Panc1 (cell line): ENCODE measurements around the gene NTSR2.

Experiments used
- CTCF ChIP-seq: fragments of 450-650 bp; IDR thresholded peaks from 2 replicates; pipeline ENCODE4 v1.5.1; 2017; ENCODE audit warnings: mild to moderate bottlenecking
- POLR2AphosphoS5 ChIP-seq: IDR thresholded peaks from 2 replicates; pipeline ENCODE4 v1.6.1; 2012; ENCODE audit warnings: mild to moderate bottlenecking, low read depth, low read length, moderate library complexity
- TCF7L2 ChIP-seq: IDR thresholded peaks from 2 replicates; pipeline ENCODE4 v1.6.1; 2011; ENCODE audit warnings: mild to moderate bottlenecking, low read depth, low read length, inconsistent platforms

DNA sequence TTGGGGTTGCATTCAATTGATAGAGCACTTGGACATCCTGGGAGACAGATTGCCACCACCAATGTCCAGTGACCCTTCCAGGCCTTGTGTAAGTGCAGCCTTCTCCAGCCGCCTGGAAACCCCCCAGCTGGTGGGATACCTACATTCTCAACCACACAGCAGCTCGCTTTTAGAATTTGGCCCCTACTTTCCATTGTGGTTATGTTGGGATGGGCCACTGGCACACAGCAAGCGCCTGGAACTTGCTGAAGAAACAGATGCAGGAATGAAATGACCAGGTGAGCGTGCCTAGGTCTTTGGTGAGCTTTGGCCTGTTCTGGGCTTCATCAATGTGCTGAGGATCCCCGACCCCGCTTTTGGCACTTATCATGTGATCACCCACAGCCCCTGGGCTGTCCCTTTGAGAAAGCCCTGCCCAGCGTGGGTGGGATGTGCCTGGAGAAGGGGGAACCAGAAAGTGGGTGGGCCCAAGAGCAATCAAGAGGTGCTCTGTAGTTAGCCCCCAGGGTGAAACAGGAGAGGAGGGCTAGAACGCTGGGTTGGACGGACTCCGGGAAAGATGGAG lies 16.0 kb upstream of the NTSR2 start:
- TF ChIP-seq CTCF (no peak), TCF7L2 (no peak), POLR2AphosphoS5 (no peak)
